Loucy (cell line): ENCODE results near the gene TBX3.

Experiments used
- EZH2phosphoT487 ChIP-seq: fragments of 200-600 bp; IDR thresholded peaks from 2 replicates; pipeline ENCODE4 v1.6.1; 2018; ENCODE audit warnings: antibody characterized with exemption, mild to moderate bottlenecking, moderate library complexity, borderline replicate concordance
- TF ChIP-seq, protein P1 (sequence below): fragments of 200-600 bp; sonication (generic); conservative IDR thresholded peaks from 2 replicates; pipeline ENCODE4 v1.5.1; 2014; ENCODE audit warnings: mild to moderate bottlenecking, antibody characterized with exemption, low read length

DNA sequence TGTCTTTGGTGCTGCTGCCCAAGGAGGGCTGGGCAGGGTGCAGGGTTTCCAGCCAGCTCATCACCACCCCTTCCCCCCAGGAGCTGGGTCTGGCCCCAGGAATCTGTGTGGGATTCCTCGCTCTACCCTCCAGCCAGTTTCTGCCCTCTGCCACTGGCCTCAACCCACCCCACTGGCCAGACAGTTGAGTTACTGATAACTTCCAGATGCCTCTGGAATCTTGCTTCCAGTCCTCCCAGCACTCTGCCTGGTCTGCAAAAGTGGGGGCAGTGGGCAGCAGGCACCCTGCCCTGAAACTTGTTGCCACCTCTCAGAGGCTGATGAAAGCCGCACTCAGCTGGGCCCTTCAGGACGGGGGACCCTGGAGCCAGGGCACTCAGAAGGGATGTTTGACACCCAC lies 20.1 kb upstream of the TBX3 start:
- TF ChIP-seq, protein P1, sequence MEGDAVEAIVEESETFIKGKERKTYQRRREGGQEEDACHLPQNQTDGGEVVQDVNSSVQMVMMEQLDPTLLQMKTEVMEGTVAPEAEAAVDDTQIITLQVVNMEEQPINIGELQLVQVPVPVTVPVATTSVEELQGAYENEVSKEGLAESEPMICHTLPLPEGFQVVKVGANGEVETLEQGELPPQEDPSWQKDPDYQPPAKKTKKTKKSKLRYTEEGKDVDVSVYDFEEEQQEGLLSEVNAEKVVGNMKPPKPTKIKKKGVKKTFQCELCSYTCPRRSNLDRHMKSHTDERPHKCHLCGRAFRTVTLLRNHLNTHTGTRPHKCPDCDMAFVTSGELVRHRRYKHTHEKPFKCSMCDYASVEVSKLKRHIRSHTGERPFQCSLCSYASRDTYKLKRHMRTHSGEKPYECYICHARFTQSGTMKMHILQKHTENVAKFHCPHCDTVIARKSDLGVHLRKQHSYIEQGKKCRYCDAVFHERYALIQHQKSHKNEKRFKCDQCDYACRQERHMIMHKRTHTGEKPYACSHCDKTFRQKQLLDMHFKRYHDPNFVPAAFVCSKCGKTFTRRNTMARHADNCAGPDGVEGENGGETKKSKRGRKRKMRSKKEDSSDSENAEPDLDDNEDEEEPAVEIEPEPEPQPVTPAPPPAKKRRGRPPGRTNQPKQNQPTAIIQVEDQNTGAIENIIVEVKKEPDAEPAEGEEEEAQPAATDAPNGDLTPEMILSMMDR, result no peak
- TF ChIP-seq EZH2phosphoT487, result no peak
